ENCODE data around the gene AGMO. TPM values are rescaled to one million over a fixed set of nuclear protein-coding genes. Genes with fewer than 3 reads are reported as not detected.

AGMO gene
- total and polyA plus RNA-seq, 2 donors (not counting 1 experiment from before 2014, with no cell fraction given), result 0.06 TPM; not detected in 1

DNA sequence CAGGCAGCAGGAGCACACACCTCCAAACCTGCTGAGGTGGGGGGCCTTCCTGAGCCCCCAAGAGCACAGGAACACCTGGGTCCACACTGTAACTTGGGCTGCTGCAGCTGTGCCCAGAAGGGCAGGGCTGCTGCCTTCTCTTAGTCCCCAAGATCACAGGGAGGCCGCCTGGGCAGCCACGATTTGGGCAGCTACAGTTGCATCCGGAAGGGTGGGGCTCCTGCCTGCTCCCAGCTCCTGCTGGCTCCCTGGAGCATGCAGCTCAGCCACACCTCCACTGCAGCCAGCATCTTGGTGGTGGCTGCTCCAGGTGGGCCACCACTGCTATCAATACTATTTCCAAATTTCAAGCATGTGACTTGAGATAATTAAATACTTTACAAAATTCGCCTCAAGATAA, 38.5 kb upstream of the AGMO start:
- H3K9me3 ChIP-seq (ENCODE audit: control insufficient read depth, insufficient read depth, low read depth, low read length), result no peaks in the 10 kb centered on the region
- no peaks in the 10 kb centered on the region for H4K20me1 ChIP-seq (ENCODE audit: control insufficient read depth, extremely low read depth, insufficient read depth, low read length)
- H3K27me3 ChIP-seq (ENCODE audit: control insufficient read depth, insufficient read depth, low read length), result no peaks in the 10 kb centered on the region
- H3K9ac ChIP-seq (ENCODE audit: insufficient read depth, low read length), result no peak overlapping the region
- no peaks in the 10 kb centered on the region for H3K4me1 ChIP-seq (ENCODE audit: control insufficient read depth, extremely low read depth, insufficient read depth, low read length)
- H3K36me3 ChIP-seq (ENCODE audit: control insufficient read depth, insufficient read depth, low read length), result no peaks in the 10 kb centered on the region
- no peak for TF ChIP-seq EZH2 (IDR thresholded peaks at IDR 0.05; ENCODE audit: low read length, missing control alignments)
- TF ChIP-seq, protein P1, sequence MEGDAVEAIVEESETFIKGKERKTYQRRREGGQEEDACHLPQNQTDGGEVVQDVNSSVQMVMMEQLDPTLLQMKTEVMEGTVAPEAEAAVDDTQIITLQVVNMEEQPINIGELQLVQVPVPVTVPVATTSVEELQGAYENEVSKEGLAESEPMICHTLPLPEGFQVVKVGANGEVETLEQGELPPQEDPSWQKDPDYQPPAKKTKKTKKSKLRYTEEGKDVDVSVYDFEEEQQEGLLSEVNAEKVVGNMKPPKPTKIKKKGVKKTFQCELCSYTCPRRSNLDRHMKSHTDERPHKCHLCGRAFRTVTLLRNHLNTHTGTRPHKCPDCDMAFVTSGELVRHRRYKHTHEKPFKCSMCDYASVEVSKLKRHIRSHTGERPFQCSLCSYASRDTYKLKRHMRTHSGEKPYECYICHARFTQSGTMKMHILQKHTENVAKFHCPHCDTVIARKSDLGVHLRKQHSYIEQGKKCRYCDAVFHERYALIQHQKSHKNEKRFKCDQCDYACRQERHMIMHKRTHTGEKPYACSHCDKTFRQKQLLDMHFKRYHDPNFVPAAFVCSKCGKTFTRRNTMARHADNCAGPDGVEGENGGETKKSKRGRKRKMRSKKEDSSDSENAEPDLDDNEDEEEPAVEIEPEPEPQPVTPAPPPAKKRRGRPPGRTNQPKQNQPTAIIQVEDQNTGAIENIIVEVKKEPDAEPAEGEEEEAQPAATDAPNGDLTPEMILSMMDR (conservative IDR thresholded peaks at IDR 0.05 in 1 of 2, IDR thresholded peaks at IDR 0.05 in 1 of 2; ENCODE audit: low read depth in 1 of 2, low read length in 2 of 2), result no peak
- no peak overlapping the region for H3K4me2 ChIP-seq (ENCODE audit: extremely low read depth, insufficient read depth, low read length)
- no peak overlapping the region for H3K27ac ChIP-seq (ENCODE audit: insufficient read depth, low read length)
- H2AFZ ChIP-seq (ENCODE audit: low read length), result no peak overlapping the region
- H3K79me2 ChIP-seq (ENCODE audit: control insufficient read depth, insufficient read depth, low read length), result no peaks in the 10 kb centered on the region
- no peak overlapping the region for H3K4me3 ChIP-seq (replicated peaks in 1 of 4; ENCODE audit: control extremely low read depth in 1 of 4, insufficient read depth in 1 of 4, low read depth in 3 of 4, low read length in 4 of 4)
- no peak for DNase-seq (ENCODE audit: low read depth in 2 of 2)

DNA sequence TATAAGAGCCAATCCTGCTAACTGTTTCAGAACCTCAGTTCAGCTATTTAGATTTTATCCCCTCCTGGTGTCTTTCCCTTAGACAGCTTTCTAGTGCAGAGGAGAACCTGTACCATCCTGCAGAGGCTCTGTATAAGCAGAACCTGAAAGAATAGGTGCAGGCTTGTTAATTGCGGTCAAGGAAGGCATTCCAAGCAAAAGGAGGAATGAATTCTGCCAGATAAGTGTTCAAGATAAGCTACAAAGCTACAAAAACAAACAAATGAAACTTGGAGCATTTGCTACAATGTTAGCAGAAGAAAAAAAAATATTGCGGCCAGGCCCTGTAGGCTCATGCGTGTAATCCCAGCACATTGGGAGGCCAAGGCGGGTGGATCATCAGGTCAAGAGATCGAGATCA, 32.6 kb upstream of the AGMO start:
- no peaks in the 10 kb centered on the region for H3K36me3 ChIP-seq (ENCODE audit: control insufficient read depth, insufficient read depth, low read length)
- no peak overlapping the region for H3K4me3 ChIP-seq (replicated peaks in 1 of 4; ENCODE audit: control extremely low read depth in 1 of 4, insufficient read depth in 1 of 4, low read depth in 3 of 4, low read length in 4 of 4)
- H2AFZ ChIP-seq (ENCODE audit: low read length), result no peak overlapping the region
- H3K4me2 ChIP-seq (ENCODE audit: extremely low read depth, insufficient read depth, low read length), result no peak overlapping the region
- H4K20me1 ChIP-seq (ENCODE audit: control insufficient read depth, extremely low read depth, insufficient read depth, low read length), result no peaks in the 10 kb centered on the region
- no peaks in the 10 kb centered on the region for H3K4me1 ChIP-seq (ENCODE audit: control insufficient read depth, extremely low read depth, insufficient read depth, low read length)
- H3K27ac ChIP-seq (ENCODE audit: insufficient read depth, low read length), result no peak overlapping the region
- H3K9ac ChIP-seq (ENCODE audit: insufficient read depth, low read length), result no peak overlapping the region
- TF ChIP-seq, protein P1 (conservative IDR thresholded peaks at IDR 0.05 in 1 of 2, IDR thresholded peaks at IDR 0.05 in 1 of 2; ENCODE audit: low read depth in 1 of 2, low read length in 2 of 2), result no peak
- no peak for TF ChIP-seq EZH2 (IDR thresholded peaks at IDR 0.05; ENCODE audit: low read length, missing control alignments)
- H3K9me3 ChIP-seq (ENCODE audit: control insufficient read depth, insufficient read depth, low read depth, low read length), result no peaks in the 10 kb centered on the region
- no peak for DNase-seq (ENCODE audit: low read depth in 2 of 2)
- H3K27me3 ChIP-seq (ENCODE audit: control insufficient read depth, insufficient read depth, low read length), result no peaks in the 10 kb centered on the region
- H3K79me2 ChIP-seq (ENCODE audit: control insufficient read depth, insufficient read depth, low read length), result no peaks in the 10 kb centered on the region

DNA sequence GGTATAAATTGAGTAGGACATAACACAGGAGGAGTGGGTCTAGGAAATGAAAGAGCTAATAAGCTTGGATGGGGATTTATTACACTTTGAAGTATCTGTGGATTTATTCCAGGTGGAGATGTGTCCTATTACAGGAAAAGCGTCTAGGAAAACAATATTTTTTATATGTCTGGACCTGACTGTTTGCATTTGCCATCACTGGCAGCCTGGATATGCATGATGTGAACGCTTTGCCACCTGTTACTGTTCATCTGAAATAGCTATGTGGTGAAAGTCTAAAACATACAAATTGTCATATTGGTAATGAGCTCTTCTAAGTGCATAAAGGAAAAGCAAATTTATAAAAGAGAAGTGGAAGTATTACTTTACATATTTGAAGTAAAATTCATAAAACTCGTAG, 31.6 kb upstream of the AGMO start:
- H3K9me3 ChIP-seq (ENCODE audit: control insufficient read depth, insufficient read depth, low read depth, low read length), result no peaks in the 10 kb centered on the region
- DNase-seq (ENCODE audit: low read depth in 2 of 2), result no peak
- no peaks in the 10 kb centered on the region for H4K20me1 ChIP-seq (ENCODE audit: control insufficient read depth, extremely low read depth, insufficient read depth, low read length)
- no peak overlapping the region for H3K4me3 ChIP-seq (replicated peaks in 1 of 4; ENCODE audit: control extremely low read depth in 1 of 4, insufficient read depth in 1 of 4, low read depth in 3 of 4, low read length in 4 of 4)
- H3K9ac ChIP-seq (ENCODE audit: insufficient read depth, low read length), result no peak overlapping the region
- H3K27me3 ChIP-seq (ENCODE audit: control insufficient read depth, insufficient read depth, low read length), result no peaks in the 10 kb centered on the region
- no peak overlapping the region for H3K27ac ChIP-seq (ENCODE audit: insufficient read depth, low read length)
- H2AFZ ChIP-seq (ENCODE audit: low read length), result no peak overlapping the region
- no peaks in the 10 kb centered on the region for H3K36me3 ChIP-seq (ENCODE audit: control insufficient read depth, insufficient read depth, low read length)
- no peaks in the 10 kb centered on the region for H3K79me2 ChIP-seq (ENCODE audit: control insufficient read depth, insufficient read depth, low read length)
- H3K4me1 ChIP-seq (ENCODE audit: control insufficient read depth, extremely low read depth, insufficient read depth, low read length), result no peaks in the 10 kb centered on the region
- H3K4me2 ChIP-seq (ENCODE audit: extremely low read depth, insufficient read depth, low read length), result no peak overlapping the region
- TF ChIP-seq, protein P1 (conservative IDR thresholded peaks at IDR 0.05 in 1 of 2, IDR thresholded peaks at IDR 0.05 in 1 of 2; ENCODE audit: low read depth in 1 of 2, low read length in 2 of 2), result no peak
- TF ChIP-seq EZH2 (IDR thresholded peaks at IDR 0.05; ENCODE audit: low read length, missing control alignments), result no peak
